ENCODE measurements around the gene PLCG1.

Gene PLCG1

GRCh38 chr20:41098703-41099250 lies 38.6 kb upstream of the PLCG1 start:
- TF ChIP-seq, protein P1, sequence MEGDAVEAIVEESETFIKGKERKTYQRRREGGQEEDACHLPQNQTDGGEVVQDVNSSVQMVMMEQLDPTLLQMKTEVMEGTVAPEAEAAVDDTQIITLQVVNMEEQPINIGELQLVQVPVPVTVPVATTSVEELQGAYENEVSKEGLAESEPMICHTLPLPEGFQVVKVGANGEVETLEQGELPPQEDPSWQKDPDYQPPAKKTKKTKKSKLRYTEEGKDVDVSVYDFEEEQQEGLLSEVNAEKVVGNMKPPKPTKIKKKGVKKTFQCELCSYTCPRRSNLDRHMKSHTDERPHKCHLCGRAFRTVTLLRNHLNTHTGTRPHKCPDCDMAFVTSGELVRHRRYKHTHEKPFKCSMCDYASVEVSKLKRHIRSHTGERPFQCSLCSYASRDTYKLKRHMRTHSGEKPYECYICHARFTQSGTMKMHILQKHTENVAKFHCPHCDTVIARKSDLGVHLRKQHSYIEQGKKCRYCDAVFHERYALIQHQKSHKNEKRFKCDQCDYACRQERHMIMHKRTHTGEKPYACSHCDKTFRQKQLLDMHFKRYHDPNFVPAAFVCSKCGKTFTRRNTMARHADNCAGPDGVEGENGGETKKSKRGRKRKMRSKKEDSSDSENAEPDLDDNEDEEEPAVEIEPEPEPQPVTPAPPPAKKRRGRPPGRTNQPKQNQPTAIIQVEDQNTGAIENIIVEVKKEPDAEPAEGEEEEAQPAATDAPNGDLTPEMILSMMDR (IDR thresholded peaks at IDR 0.05; ENCODE audit: extremely low read depth, missing control alignments) = no peak
- DNase-seq (ENCODE audit: low spot score) = no peak

GRCh38 chr20:41100001-41100480 lies 37.3 kb upstream of the PLCG1 start:
- no peak for DNase-seq (ENCODE audit: low spot score)
- TF ChIP-seq, protein P1 (IDR thresholded peaks at IDR 0.05; ENCODE audit: extremely low read depth, missing control alignments) = no peak

DNA sequence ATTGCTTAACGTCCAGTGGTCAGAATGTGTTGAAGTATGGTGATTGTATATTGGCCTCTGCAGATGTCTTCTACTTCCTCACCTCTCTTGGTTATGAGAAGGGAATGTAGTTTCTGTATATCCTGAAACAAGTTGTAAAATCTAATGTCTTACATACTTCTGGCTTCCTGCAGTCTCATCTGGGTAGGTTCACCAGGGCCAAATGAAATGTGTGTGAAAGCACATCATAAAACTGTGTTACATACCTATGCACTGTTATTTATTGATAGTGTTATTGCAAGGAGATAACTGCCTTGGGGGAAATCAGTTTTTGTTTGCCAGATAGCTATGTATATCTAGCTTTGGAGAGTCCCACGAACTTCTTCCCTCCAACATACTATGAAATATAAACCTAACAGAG lies 35.7 kb upstream of the PLCG1 start:
- DNase-seq (ENCODE audit: low spot score) = no peak
- TF ChIP-seq, protein P1 (IDR thresholded peaks at IDR 0.05; ENCODE audit: extremely low read depth, missing control alignments) = no peak

- DNase-seq (ENCODE audit: low spot score) = no peak
- TF ChIP-seq, protein P1 (IDR thresholded peaks at IDR 0.05; ENCODE audit: extremely low read depth, missing control alignments) = no peak
Observed at GRCh38 chr20:41108531-41108930, 28.8 kb upstream of the PLCG1 start.

GRCh38 chr20:41110012-41110411 lies 27.3 kb upstream of the PLCG1 start:
- DNase-seq (ENCODE audit: low spot score) = no peak
- TF ChIP-seq, protein P1 (IDR thresholded peaks at IDR 0.05; ENCODE audit: extremely low read depth, missing control alignments) = no peak

DNA sequence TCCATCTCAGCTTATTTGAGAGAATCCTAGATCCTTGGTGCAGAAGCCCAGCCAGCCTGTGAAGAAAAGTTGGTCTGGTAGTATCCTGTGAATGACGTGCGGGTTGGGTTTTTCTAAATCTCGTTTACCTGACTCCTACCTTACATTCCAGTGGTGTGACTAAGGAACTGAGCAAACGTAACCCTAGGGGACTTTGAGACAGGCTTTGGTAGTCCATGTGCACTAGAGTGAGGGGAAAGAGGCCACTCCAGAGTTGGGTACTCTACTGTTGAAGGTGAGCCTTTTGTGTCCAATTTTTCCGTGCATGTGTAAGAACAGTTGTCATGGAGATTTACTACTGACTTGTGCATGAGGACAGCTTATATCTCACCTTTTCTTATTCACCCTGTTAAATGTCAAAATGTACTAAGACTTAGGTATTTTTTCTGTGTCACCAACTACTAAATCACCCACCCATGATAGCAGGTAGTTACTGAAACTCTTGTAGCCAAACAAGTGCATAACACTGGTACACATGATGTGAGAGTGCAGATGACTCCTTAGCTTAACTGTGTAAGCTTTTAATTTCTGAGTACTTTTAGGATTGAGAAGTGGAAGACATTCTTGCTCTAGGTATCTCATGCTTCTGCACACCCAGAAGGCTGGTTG lies 26.3 kb upstream of the PLCG1 start:
- TF ChIP-seq, protein P1 (IDR thresholded peaks at IDR 0.05; ENCODE audit: extremely low read depth, missing control alignments) = no peak
- no peak for DNase-seq (ENCODE audit: low spot score)

DNA sequence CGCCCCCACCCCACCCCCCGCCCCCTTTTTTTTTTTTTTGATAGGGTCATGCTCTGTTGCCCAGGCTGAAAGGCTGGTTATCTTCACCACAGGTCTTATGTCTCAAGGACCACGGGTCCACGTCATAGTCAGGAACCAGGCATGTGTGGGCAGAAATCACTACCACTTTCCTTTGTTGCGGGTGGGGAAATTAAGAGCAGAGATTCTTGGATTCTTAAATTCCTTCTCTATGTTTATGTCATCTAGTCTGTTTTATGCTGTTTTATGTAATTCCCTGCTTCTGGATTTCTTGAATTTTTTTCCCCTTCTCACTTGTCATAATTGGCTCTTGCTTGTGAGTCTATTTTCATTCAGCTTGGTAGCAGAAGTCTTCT lies 25.8 kb upstream of the PLCG1 start:
- DNase-seq (ENCODE audit: low spot score) = no peak
- TF ChIP-seq, protein P1 (IDR thresholded peaks at IDR 0.05; ENCODE audit: extremely low read depth, missing control alignments) = no peak

All from GM20000 (cell line).